HG02642 (cell line): ENCODE results near the gene PLEKHM3.
"Not testable (repeated sequence)": the region's sequence is repeated elsewhere in the genome, so short reads cannot be mapped to it uniquely, and the experiment has no call there.

Experiments used
- ATAC-seq: cut with Tn5 transposase; IDR thresholded peaks from one replicate; pipeline ENCODE4 v1.9.1; 2021; ENCODE audit warnings: mild to moderate bottlenecking; ENCODE audit not compliant: unreplicated experiment, poor library complexity

The PLEKHM3 gene

GRCh38 chr2:207952564-207953345 is 72.6 kb downstream of the PLEKHM3 start:
- ATAC-seq, result no peak

GRCh38 chr2:207951734-207952470 is 73.4 kb downstream of the PLEKHM3 start:
- no peak for ATAC-seq

DNA sequence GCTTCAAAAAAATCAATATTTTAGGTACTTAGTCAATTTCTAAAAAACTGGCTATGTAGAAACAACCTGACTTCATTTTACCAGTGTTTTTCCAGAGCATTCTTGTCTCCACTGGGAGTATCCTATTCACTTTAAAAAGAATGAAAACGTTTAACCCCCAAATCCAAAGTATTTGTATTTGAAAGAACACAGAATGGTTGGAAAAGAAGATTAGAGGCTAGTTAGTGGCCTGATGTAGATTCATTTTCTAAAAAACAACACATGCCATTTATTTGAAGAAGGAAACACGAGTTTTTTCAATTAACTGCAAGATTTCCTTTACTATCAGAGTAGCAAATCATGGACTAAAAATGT is 74.6 kb downstream of the PLEKHM3 start:
- no peak for ATAC-seq

DNA sequence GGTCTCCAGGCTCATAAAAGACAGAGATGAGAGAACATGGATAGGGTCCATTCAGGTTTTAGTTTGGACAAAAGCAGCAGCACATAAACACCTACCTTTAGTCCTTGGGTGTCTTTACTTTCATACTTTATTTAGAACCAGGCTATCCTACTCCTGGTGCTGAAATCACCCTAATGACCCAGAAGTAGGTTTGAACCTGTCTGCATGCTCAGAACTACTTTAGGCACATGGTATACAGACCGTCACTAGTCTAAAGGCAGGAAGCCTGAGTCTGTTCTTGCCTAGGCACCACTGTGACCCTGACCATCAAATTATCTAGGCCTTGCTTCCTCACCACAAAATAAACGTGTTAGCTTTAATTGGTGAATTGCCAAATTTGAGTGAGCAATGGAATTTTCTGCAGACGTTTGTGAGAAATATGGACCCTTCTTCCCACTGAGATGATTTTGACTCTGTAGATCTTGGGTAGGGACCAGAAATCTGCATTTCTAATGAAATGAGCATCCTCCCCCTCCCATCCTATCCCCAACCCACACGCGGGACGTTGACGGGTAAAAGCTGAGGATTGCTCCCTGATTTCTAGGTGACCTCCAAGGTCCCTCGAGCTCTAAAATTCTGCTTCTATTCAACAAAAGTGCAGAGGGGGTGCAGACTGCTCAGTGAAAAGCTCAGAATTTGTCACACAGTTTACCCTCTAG is 75.1 kb downstream of the PLEKHM3 start:
- no peak for ATAC-seq

GRCh38 chr2:207949245-207949644 is 76.1 kb downstream of the PLEKHM3 start:
- not testable (repeated sequence) for ATAC-seq

DNA sequence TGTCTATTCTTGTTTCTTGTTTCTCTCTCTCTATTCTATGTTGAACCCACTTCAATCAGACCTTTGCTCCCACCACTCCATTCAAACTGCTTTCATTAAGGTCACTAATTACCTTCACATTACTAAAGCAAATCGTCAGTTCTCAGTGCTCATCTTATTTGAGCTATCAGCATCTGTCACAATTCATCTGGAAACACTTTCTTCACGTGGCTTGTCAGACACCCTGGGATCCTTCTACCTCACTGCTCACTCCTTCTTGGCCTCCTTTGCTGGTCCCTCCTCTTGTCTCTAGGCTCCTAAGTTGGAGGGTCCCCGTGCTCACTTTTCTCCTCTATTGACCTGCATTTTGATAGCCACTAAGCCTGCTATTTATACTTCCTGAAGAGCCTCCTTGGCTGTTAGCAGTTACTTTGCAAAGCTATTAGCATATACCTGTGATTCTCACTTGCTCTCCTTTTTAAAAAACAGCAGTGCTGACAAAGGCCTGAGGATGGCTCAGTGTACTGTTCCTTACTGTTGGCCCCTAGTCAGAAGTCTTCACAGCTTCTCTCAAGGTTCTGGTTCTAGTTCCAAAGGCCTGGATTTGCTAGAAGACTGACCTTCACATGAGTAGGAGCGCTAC is 80.2 kb downstream of the PLEKHM3 start:
- no peak for ATAC-seq

GRCh38 chr2:207944334-207944733 is 81.0 kb downstream of the PLEKHM3 start:
- no peak for ATAC-seq

GRCh38 chr2:207939342-207940108 is 85.8 kb downstream of the PLEKHM3 start:
- ATAC-seq, result no peak

- no peak for ATAC-seq
Observed at GRCh38 chr2:207938886-207939285, 86.4 kb downstream of the PLEKHM3 start.

DNA sequence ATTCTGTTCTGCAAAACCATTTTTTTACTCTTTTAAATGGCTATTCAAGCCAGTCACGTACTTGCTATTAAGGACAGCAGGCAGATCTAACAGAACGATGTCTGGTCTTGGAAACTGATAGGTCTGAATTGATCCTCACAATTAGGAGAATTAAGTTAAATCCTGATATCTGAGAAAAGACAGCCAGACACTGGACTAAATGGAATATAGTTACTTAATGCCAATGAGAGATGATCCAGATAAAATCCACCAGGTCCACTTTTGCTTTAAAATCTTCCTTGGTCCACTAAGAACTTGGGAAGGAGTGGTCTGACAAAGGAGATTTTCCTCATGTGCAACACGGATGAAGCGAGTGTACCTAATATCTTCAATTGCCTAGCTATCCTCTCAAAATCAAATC is 86.9 kb downstream of the PLEKHM3 start:
- ATAC-seq, result no peak

DNA sequence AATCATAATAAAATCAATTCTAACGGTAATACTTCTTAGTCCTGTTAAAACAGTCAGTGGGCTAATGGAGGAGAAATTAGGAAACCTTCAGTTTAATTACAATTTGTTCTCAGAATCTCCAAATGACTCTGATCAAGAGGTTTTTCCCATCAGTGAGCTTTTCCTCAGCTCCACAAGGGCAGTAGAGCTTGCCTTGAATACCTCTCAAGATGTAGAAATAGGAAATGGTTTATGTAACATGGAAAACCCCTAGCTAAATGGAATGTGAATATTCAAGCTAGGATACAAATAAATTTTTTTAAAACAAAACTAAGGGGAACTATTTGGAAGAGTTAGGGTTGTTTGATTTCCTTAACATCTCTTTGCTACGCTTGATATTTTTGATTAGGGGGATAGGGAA is 87.5 kb downstream of the PLEKHM3 start:
- ATAC-seq, result no peak

GRCh38 chr2:207937253-207937652 is 88.1 kb downstream of the PLEKHM3 start:
- no peak for ATAC-seq

DNA sequence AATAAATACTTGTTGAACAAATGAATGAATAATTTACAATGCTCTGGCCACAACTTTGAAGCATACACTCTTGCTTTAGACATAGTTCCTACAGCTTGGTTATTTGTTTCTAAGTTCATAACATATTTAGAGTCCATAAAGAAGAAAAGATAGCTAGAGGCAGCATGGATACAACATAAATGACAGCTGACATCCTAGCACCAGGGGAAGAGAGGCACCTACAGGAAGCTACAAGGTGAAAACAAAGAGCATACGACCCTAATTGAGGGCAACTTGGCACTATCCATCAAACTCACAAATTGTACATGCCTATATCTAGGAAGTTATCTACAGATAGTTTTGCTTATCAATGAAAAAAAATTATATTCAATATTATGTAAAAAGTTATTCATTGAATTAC is 88.9 kb downstream of the PLEKHM3 start:
- no peak for ATAC-seq

- ATAC-seq, result no peak
Observed at GRCh38 chr2:207935991-207936370, 89.3 kb downstream of the PLEKHM3 start.

GRCh38 chr2:207935121-207935990 is 90.0 kb downstream of the PLEKHM3 start:
- no peak for ATAC-seq

- ATAC-seq, result no peak
Observed at GRCh38 chr2:207934720-207935119, 90.6 kb downstream of the PLEKHM3 start.

- ATAC-seq, result no peak
Observed at GRCh38 chr2:207933396-207934065, 91.8 kb downstream of the PLEKHM3 start.

GRCh38 chr2:207932106-207932505 is 93.2 kb downstream of the PLEKHM3 start:
- ATAC-seq, result no peak

- ATAC-seq, result no peak
Observed at GRCh38 chr2:207930747-207931146, 94.6 kb downstream of the PLEKHM3 start.
